SK-N-MC (cell line): ENCODE data around the gene PLA2G4D.

Experiments used
- EZH2 ChIP-seq: fragments of 200-600 bp; sonication (generic); IDR thresholded peaks from one replicate; pipeline ENCODE4 v1.6.1; 2017; ENCODE audit warnings: antibody characterized with exemption
- POLR2AphosphoS5 ChIP-seq: IDR thresholded peaks from 2 replicates; pipeline ENCODE4 v1.6.1; 2012; ENCODE audit warnings: mild to moderate bottlenecking, low read depth, low read length, borderline replicate concordance

GRCh38 chr15:42070279-42070975, 23.9 kb downstream of the PLA2G4D start:
- no peak for TF ChIP-seq EZH2
- no peak for TF ChIP-seq POLR2AphosphoS5
